GM12872 (cell line): ENCODE measurements around the gene MAPK10.

Experiments used
- TF ChIP-seq, protein P1 (sequence below): IDR thresholded peaks from 3 replicates; pipeline ENCODE4 v1.5.1; 2011; ENCODE audit warnings: low read depth, mild to moderate bottlenecking, low read length, moderate library complexity; ENCODE audit not compliant: insufficient read depth

MAPK10 gene

DNA sequence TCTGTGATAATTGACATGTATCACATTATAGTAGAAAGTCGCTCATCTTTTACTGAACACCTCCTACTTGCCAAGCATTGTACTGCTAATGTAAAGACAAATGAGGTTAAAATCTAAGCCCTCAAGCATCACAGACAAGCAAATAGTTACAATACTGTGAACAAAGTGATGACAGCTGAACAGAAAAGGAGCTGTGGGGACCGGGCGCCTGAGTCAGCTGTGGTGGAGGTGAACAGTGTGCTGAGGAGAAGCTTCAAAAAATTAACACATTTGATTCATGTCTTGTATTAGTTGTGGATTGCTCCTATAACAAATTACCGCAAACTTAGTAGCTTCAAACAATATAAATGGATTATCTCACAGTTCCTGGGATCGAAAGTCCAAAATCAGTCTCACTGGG is 124.3 kb downstream of the MAPK10 start:
- TF ChIP-seq, protein P1, sequence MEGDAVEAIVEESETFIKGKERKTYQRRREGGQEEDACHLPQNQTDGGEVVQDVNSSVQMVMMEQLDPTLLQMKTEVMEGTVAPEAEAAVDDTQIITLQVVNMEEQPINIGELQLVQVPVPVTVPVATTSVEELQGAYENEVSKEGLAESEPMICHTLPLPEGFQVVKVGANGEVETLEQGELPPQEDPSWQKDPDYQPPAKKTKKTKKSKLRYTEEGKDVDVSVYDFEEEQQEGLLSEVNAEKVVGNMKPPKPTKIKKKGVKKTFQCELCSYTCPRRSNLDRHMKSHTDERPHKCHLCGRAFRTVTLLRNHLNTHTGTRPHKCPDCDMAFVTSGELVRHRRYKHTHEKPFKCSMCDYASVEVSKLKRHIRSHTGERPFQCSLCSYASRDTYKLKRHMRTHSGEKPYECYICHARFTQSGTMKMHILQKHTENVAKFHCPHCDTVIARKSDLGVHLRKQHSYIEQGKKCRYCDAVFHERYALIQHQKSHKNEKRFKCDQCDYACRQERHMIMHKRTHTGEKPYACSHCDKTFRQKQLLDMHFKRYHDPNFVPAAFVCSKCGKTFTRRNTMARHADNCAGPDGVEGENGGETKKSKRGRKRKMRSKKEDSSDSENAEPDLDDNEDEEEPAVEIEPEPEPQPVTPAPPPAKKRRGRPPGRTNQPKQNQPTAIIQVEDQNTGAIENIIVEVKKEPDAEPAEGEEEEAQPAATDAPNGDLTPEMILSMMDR, result no peak

DNA sequence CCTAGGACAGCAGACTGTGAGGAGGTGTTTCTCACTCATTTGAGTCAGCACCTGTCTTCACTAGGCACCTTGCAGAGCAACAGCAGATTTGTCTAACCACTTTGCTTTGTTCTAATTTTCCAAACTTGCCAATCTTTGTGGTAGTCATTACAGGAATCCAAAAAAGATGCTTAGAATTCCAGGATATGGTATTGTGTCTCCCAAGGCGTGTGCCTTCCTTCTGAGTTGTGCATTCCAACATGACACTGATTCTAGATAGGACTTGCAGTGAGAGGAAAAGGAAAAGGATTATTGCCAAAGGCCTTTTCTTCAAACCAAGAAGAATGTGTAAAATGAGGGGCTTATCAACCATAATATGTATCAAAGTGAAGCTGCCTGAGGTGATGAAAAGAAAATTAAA is 126.2 kb downstream of the MAPK10 start:
- TF ChIP-seq, protein P1, result no peak

DNA sequence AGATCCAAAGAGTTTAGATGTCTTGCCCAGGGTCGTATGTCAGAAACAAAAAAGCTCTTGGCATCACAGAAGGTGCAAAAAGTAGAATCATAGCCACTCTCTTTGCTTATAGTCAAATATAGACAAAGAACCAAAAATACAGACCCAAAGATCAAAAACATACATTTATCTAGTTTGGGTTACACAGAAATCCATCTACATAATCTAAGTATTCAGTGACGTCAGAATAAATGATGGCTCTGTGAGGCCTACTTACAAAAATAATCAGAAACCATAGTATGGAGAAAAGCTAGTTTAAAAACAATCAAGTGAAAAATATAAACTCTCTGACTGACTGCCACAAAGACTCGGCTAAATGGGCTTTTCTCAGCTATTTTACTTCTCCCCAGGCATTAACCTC is 126.8 kb downstream of the MAPK10 start:
- TF ChIP-seq, protein P1, result no peak

DNA sequence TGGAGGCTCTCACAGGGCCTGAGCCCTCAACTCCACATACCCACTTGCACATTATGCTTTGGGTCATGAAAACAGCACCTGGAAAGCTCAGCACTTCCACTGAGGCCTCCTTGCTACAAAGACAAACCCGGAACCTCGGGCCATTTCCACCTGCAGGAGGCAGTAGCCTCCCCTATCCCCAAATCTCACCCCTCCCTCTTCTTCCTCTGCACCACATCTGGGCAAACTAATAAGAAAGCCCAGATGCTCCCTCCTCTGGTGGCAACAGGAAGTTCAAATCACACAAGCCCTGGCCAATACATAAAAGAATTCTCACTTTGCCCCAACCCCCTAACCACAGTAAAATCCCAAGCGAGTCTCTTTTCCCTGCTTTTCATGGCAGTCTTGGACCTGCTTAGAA is 136.4 kb downstream of the MAPK10 start:
- TF ChIP-seq, protein P1, result peak; percentile 63

DNA sequence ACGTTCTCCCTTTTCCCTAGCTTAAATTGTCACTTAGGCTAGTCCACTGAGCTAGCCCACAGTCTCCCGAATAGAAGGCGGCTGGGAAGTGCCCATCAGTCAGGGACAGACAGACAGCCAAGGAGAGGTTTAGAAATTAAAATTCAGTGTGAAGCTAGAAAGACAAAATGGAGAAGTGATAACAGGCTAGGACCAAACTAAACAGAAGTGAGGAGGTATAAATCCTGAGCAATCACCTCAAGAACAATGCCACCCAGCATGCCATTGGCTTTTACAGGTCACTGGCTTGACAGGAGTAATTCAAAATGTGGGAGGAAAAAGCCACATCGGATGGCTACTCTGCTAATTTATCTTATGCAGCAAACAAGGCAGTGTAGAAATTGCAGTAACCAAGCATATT is 138.9 kb downstream of the MAPK10 start:
- TF ChIP-seq, protein P1, result no peak

DNA sequence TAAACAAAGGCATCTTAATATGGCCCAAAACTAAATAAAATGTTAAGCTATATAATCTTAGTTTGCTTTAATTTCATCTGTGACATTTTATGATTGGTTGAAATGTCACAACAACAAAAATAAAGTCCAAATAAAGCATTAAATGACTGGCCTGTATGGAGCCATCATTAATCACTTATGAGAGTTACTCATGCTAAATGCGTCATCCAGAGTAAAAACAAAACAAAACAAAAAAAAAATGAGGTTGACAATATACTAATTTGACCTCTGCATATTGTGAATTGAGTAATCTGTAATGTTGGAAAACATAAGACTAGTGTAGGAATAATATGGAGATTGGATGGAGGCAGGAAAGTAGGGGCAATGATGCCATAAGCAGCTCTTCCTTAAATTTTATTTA is 139.7 kb downstream of the MAPK10 start:
- TF ChIP-seq, protein P1, result no peak

DNA sequence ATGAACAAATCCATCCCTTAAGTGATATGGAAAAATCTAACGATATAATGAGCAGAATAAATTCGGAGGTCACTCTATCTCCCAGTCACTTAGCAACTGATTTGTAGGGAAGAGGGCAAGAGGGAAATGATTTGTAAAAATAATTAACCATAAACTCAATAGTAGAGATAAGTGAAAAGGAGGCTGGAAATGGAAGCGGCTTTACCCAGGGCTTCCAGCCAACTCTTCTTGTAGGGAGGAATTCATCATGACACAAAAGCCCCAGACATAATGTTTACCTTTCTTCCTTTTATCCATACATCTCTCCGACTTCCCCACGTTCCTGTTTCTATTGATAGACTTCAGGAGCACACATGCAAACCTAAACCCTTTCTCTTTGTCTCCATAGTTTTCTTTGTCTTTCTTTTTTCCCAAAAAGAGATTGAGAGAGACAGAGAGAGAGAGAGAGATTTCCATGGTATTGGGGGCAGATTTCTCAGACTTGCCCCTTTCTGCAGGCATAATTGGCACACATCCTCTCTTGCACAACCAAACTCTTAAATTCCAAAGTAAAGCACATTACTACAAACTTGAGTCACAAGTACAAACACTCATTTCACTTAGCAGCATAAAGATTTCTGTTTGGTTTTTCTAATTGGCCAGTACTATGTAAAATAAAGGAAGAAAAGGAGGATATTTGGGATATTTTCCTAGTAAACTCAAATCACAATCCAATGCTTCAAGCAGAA is 140.9 kb downstream of the MAPK10 start:
- TF ChIP-seq, protein P1, result no peak
